ENCODE results near the gene CCDC141. TPM values are rescaled to one million over a fixed set of nuclear protein-coding genes. Genes with fewer than 3 reads are reported as not detected.

Gene CCDC141
- total RNA-seq, 4 donors from 2014 or later = 4.3 to 8.1 (median 6.1) TPM

- Histone ChIP-seq H3K9me3 (no peaks in the 10 kb centered on the region), H3K4me1 (no peaks in the 10 kb centered on the region), H3K36me3 (no peaks in the 10 kb centered on the region), H3K27me3 (no peaks in the 10 kb centered on the region), H3K4me3 (replicated peaks in 1 of 3) (no peak overlapping the region), H3K27ac (no peak overlapping the region)
- TF ChIP-seq POLR2A (IDR thresholded peaks at IDR 0.05) (no peak), CTCF (IDR thresholded peaks at IDR 0.05) (no peak)
- 98 to 100% methylated on average over 1 of the region's 1 CpG for WGBS, 2 donors
- intact Hi-C loops (cut with DNase I) = loop anchor here (5.0 kb wide), 1 partner anchor 116 kb away; no protein-coding TSS in a partner anchor
- DNase-seq = no peak
Measured at GRCh38 chr2:178913049-178913441, 136.9 kb downstream of the CCDC141 start.

- Histone ChIP-seq H3K9me3 (no peaks in the 10 kb centered on the region), H3K27ac (no peak overlapping the region), H3K4me3 (replicated peaks in 1 of 3) (no peak overlapping the region), H3K27me3 (no peaks in the 10 kb centered on the region), H3K36me3 (no peaks in the 10 kb centered on the region), H3K4me1 (no peaks in the 10 kb centered on the region)
- DNase-seq = no peak
- WGBS, 2 donors = 87 to 90% methylated on average over 2 of the region's 2 CpGs
- TF ChIP-seq POLR2A (IDR thresholded peaks at IDR 0.05) (no peak), CTCF (IDR thresholded peaks at IDR 0.05) (no peak)
- intact Hi-C loops (cut with DNase I) = loop anchor here (5.0 kb wide), 1 partner anchor 115 kb away; no protein-coding TSS in a partner anchor
Measured at GRCh38 chr2:178912416-178913048, 137.4 kb downstream of the CCDC141 start.

- H3K4me1 ChIP-seq = no peaks in the 10 kb centered on the region
- intact Hi-C loops (cut with DNase I) = loop anchor here (5.0 kb wide), 1 partner anchor 114 kb away; no protein-coding TSS in a partner anchor
- 76 to 78% methylated on average over 2 of the region's 2 CpGs for WGBS, 2 donors
- H3K9me3 ChIP-seq = no peaks in the 10 kb centered on the region
- H3K4me3 ChIP-seq (replicated peaks in 1 of 3) = no peak overlapping the region
- TF ChIP-seq POLR2A (IDR thresholded peaks at IDR 0.05) = no peak
- H3K36me3 ChIP-seq = no peaks in the 10 kb centered on the region
- no peak for DNase-seq
- no peaks in the 10 kb centered on the region for H3K27me3 ChIP-seq
- no peak overlapping the region for H3K27ac ChIP-seq
Measured at GRCh38 chr2:178911039-178911438, 138.9 kb downstream of the CCDC141 start.

GRCh38 chr2:178910005-178910404 is 139.9 kb downstream of the CCDC141 start:
- intact Hi-C loops (cut with DNase I) = loop anchor here (5.0 kb wide), 1 partner anchor 113 kb away; no protein-coding TSS in a partner anchor
- no peak for TF ChIP-seq POLR2A (IDR thresholded peaks at IDR 0.05)
- no peak for TF ChIP-seq CTCF (IDR thresholded peaks at IDR 0.05)
- Histone ChIP-seq H3K9me3 (no peaks in the 10 kb centered on the region), H3K4me3 (replicated peaks in 1 of 3) (no peak overlapping the region), H3K27ac (no peak overlapping the region), H3K27me3 (no peaks in the 10 kb centered on the region), H3K4me1 (no peaks in the 10 kb centered on the region), H3K36me3 (no peaks in the 10 kb centered on the region)
- WGBS, 2 donors = 61 to 72% methylated on average over 5 of the region's 5 CpGs
- DNase-seq = no peak

GRCh38 chr2:178909507-178909906 is 140.4 kb downstream of the CCDC141 start:
- no peaks in the 10 kb centered on the region for H3K9me3 ChIP-seq
- H3K36me3 ChIP-seq = no peaks in the 10 kb centered on the region
- WGBS, 2 donors = 88 to 92% methylated on average over 2 of the region's 2 CpGs
- H3K4me1 ChIP-seq = no peaks in the 10 kb centered on the region
- intact Hi-C loops (cut with DNase I) = no loop called here
- DNase-seq = no peak
- TF ChIP-seq CTCF (IDR thresholded peaks at IDR 0.05) (no peak), POLR2A (IDR thresholded peaks at IDR 0.05) (no peak)
- no peak overlapping the region for H3K4me3 ChIP-seq (replicated peaks in 1 of 3)
- no peak overlapping the region for H3K27ac ChIP-seq
- no peaks in the 10 kb centered on the region for H3K27me3 ChIP-seq
